Activated naive CD8-positive, alpha-beta T cell (primary cell): ENCODE measurements around the gene JAKMIP1.
A peak's percentile ranks its signal among the peaks of the same experiment; 100 is the strongest.

ENCODE experiments used
- H3K27ac Mint-ChIP-seq: one replicate; pipeline ENCODE4 v1.8.0; 2021; ENCODE audit warnings: mixed read lengths
- H3K27me3 Mint-ChIP-seq: one replicate; pipeline ENCODE4 v1.8.0; 2021; ENCODE audit warnings: mixed read lengths
- H3K36me3 Mint-ChIP-seq: one replicate; pipeline ENCODE4 v1.8.0; 2021; ENCODE audit warnings: mixed read lengths
- H3K4me1 Mint-ChIP-seq: one replicate; pipeline ENCODE4 v1.8.0; 2021; ENCODE audit warnings: low read depth, mixed read lengths
- H3K4me3 Mint-ChIP-seq: one replicate; pipeline ENCODE4 v1.8.0; 2021; ENCODE audit warnings: mild to moderate bottlenecking, mixed read lengths
- H3K9me3 Mint-ChIP-seq: one replicate; pipeline ENCODE4 v1.8.0; 2021; ENCODE audit warnings: low read depth, mixed read lengths

JAKMIP1 gene

GRCh38 chr4:6188687-6189305 lies 11.6 kb downstream of the JAKMIP1 start:
- H3K4me1 Mint-ChIP-seq = peaks cover under 1% of the 10 kb centered on the region
- no peaks in the 10 kb centered on the region for H3K36me3 Mint-ChIP-seq
- no peak overlapping the region for H3K27ac Mint-ChIP-seq
- H3K9me3 Mint-ChIP-seq = peaks cover 8% of the 10 kb centered on the region
- H3K4me3 Mint-ChIP-seq = no peak overlapping the region
- peaks cover 3% of the 10 kb centered on the region for H3K27me3 Mint-ChIP-seq

DNA sequence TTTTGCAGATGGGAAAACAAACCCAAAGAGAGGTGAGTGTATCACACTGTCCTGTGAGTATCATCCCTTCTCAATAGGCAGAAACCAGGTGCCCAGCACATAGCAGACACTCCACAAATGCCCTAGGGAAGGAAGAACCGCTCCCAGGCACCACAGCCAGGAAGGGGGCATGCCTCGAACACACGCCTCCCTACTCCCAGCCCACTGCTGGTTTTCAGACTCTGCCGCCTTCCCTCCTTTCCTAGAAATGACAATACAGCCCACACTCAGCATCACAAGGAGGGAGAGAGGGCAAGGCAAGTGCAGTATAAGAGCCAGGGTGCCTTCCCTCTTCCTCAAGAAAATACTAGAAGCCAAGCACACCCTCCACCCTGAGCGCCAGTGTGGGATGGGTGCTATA lies 16.2 kb downstream of the JAKMIP1 start:
- H3K9me3 Mint-ChIP-seq = peaks cover 8% of the 10 kb centered on the region
- no peaks in the 10 kb centered on the region for H3K27me3 Mint-ChIP-seq
- no peak overlapping the region for H3K27ac Mint-ChIP-seq
- H3K4me1 Mint-ChIP-seq = peaks cover 17% of the 10 kb centered on the region
- H3K4me3 Mint-ChIP-seq = no peak overlapping the region
- H3K36me3 Mint-ChIP-seq = no peaks in the 10 kb centered on the region

DNA sequence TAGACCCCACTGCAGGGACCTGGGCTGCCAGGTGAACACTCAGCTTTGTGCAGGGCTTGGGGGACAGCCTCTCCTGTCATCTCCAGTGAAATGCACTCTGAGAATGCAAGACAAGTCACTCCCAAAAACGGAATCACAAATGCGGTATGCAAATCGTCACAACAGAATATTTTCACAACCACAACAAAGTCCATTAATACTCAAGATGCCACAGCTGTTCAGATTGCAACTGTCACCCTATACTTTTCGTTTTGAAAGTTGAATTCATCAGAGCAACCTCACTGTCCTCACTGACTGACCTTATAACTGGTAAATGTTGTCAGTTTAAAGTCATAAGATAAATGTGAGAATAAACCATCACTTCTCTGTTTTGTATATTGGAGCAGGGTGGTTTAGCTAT lies 16.6 kb downstream of the JAKMIP1 start:
- H3K36me3 Mint-ChIP-seq = no peaks in the 10 kb centered on the region
- H3K4me3 Mint-ChIP-seq = no peak overlapping the region
- H3K9me3 Mint-ChIP-seq = peaks cover 11% of the 10 kb centered on the region
- H3K27ac Mint-ChIP-seq = no peak overlapping the region
- H3K27me3 Mint-ChIP-seq = peaks cover under 1% of the 10 kb centered on the region
- peaks cover 20% of the 10 kb centered on the region for H3K4me1 Mint-ChIP-seq

DNA sequence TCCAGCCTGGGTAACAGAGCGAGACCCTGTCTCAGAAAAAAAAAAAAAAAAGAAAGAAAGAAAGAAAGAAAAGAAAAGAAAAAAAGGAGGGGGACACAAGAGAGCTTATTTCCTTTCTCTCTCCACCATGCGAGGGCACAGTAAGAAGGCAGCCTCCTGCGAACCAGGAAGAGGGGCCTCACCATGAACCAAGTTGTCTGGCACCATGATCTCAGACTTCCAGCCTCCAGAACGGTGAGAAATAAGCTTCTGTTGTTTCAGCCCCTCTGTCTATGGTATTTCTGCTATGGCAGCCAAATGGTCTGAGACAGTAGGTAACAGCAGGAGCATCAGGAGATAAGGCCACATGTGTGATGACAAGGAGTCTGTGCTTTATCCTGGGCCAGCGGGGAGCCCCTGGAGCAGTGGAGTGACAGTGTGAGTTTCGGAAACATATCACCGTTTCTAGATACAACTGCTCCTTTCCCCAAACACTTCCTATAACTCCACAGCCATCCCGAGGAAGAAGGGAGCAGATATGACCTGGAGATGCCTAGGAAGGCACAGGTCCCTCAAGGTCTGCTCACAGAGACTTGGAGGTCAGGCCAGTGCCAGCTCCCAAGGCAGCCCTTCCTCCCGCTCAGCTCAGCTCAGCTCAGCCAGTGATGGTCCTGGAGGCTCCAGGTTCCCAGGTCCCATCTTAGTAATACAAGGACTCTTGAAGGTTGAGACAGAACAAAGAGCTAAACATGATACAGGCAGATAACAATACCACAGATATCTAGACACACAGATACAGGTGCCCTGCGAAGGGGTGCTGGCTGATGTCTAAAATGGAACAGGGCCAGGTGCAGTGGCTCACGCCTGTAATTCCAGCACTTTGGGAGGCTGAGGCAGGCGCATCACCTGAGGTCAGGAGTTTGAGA lies 17.7 kb downstream of the JAKMIP1 start:
- Mint-ChIP-seq H3K4me3 (no peak overlapping the region), H3K36me3 (no peaks in the 10 kb centered on the region), H3K9me3 (peaks cover 10% of the 10 kb centered on the region), H3K27me3 (peaks cover 2% of the 10 kb centered on the region), H3K4me1 (peaks cover 28% of the 10 kb centered on the region), H3K27ac (no peak overlapping the region)

GRCh38 chr4:6180841-6181631 lies 19.3 kb downstream of the JAKMIP1 start:
- H3K36me3 Mint-ChIP-seq = no peaks in the 10 kb centered on the region
- peaks cover 2% of the 10 kb centered on the region for H3K27me3 Mint-ChIP-seq
- no peak overlapping the region for H3K4me3 Mint-ChIP-seq
- H3K27ac Mint-ChIP-seq = peak overlapping the region; percentile 58
- peaks cover 28% of the 10 kb centered on the region for H3K4me1 Mint-ChIP-seq
- peaks cover 4% of the 10 kb centered on the region for H3K9me3 Mint-ChIP-seq

DNA sequence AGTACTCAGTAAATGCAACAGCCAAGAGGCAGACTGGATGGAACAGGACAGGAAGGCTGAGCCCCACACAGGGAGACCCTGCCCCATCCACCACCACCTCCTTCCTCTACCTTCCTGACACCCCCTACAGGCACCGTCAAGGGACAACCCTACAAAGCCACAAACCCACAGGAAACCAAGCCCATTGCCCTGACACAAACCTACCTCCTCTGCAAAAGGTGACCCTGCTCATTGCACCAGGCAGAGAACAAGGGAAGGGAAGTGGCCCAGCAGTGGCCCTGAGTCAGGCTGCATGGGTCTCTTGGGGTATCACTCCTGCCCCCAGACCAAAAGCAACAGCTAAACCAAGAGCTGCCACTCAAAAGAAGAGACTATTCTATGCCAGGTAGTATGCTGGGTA lies 21.0 kb downstream of the JAKMIP1 start:
- Mint-ChIP-seq H3K9me3 (peaks cover 4% of the 10 kb centered on the region), H3K4me1 (peaks cover 28% of the 10 kb centered on the region), H3K27ac (no peak overlapping the region), H3K27me3 (peaks cover 4% of the 10 kb centered on the region), H3K36me3 (no peaks in the 10 kb centered on the region), H3K4me3 (no peak overlapping the region)

DNA sequence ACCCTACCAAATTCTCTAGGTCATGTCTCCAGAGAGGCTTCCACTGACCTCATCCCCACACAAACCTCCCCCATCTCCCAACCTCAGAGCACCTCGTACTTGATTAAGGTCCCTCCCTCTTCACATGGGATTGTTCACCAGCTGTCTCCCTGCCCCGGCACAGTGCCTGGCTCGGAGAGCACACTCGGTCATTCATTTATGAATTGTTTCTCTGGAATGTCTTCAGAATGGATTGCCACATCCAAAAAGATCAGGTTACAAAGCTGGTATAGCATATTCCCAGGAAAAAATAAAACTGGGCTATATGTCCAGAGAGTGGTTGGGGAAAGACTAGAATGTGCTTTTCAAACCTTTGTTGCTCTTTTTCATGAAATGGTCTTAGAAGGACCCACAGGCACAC lies 21.6 kb downstream of the JAKMIP1 start:
- H3K4me3 Mint-ChIP-seq = no peak overlapping the region
- no peaks in the 10 kb centered on the region for H3K36me3 Mint-ChIP-seq
- peaks cover 4% of the 10 kb centered on the region for H3K27me3 Mint-ChIP-seq
- no peak overlapping the region for H3K27ac Mint-ChIP-seq
- peaks cover 27% of the 10 kb centered on the region for H3K4me1 Mint-ChIP-seq
- H3K9me3 Mint-ChIP-seq = peaks cover 4% of the 10 kb centered on the region

- Mint-ChIP-seq H3K9me3 (peaks cover 4% of the 10 kb centered on the region), H3K27ac (peak overlapping the region; percentile 51), H3K4me3 (no peak overlapping the region), H3K36me3 (no peaks in the 10 kb centered on the region), H3K4me1 (peaks cover 25% of the 10 kb centered on the region), H3K27me3 (peaks cover 4% of the 10 kb centered on the region)
These were observed 22.7 kb downstream of the JAKMIP1 start for GRCh38 chr4:6177587-6178197.

DNA sequence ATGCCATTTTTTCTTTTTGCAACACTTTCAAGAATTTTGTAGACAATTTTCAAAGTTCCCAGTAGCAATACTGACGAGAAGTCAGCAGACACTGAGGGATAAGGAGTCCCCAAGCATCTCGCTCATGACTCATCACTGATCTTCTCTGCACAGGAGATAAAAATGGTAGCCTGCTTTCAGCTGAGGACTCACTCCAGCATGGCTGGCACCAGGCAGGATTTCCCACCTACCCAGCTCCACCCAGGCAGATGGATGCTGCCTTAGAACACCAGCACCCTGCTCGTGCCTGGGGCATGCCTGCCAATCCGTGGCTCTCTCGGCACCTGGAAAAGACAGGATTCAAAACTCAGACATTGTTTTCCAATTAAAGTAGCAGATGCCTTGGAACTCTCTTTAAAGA lies 24.9 kb downstream of the JAKMIP1 start:
- no peak overlapping the region for H3K27ac Mint-ChIP-seq
- H3K36me3 Mint-ChIP-seq = no peaks in the 10 kb centered on the region
- H3K4me3 Mint-ChIP-seq = no peak overlapping the region
- peaks cover 16% of the 10 kb centered on the region for H3K4me1 Mint-ChIP-seq
- peaks cover 4% of the 10 kb centered on the region for H3K9me3 Mint-ChIP-seq
- H3K27me3 Mint-ChIP-seq = peaks cover 4% of the 10 kb centered on the region

- no peak overlapping the region for H3K27ac Mint-ChIP-seq
These were observed 27.5 kb downstream of the JAKMIP1 start for GRCh38 chr4:6172927-6173200.

GRCh38 chr4:6172093-6172926 lies 28.0 kb downstream of the JAKMIP1 start:
- Mint-ChIP-seq H3K27ac (no peak overlapping the region), H3K4me1 (no peaks in the 10 kb centered on the region), H3K36me3 (no peaks in the 10 kb centered on the region), H3K4me3 (no peak overlapping the region), H3K27me3 (peaks cover 5% of the 10 kb centered on the region), H3K9me3 (no peaks in the 10 kb centered on the region)

More at GRCh38 chr4:6172927-6173200, 27.5 kb downstream of the JAKMIP1 start:
- H3K9me3 Mint-ChIP-seq = no peaks in the 10 kb centered on the region
- no peak overlapping the region for H3K4me3 Mint-ChIP-seq
- no peaks in the 10 kb centered on the region for H3K4me1 Mint-ChIP-seq
- H3K27me3 Mint-ChIP-seq = peaks cover 5% of the 10 kb centered on the region
- H3K36me3 Mint-ChIP-seq = no peaks in the 10 kb centered on the region

DNA sequence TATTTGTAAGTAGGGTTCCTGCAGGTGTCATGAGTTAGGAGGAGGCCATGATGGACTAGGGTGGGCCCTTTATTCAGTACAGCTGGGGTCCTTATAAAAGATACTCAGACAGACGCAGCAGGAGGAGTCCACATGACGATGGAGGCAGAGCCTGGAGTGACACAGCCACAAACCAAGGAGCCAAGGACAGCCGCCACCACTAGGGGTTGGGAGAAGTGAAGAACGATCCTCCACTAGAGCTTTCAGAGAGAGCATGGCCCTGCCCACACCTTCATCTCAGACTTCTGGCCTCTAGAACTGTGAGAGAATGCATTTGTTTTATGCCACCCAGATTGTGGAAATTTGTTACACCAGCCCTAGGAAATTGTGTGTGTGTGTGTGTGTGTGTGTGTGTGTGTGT lies 31.1 kb downstream of the JAKMIP1 start:
- Mint-ChIP-seq H3K4me1 (no peaks in the 10 kb centered on the region), H3K27ac (no peak overlapping the region), H3K4me3 (no peak overlapping the region), H3K9me3 (no peaks in the 10 kb centered on the region), H3K36me3 (no peaks in the 10 kb centered on the region), H3K27me3 (peaks cover 2% of the 10 kb centered on the region)

GRCh38 chr4:6165766-6166165 lies 34.6 kb downstream of the JAKMIP1 start:
- H3K4me1 Mint-ChIP-seq = no peaks in the 10 kb centered on the region
- H3K36me3 Mint-ChIP-seq = no peaks in the 10 kb centered on the region
- no peaks in the 10 kb centered on the region for H3K9me3 Mint-ChIP-seq
- no peak overlapping the region for H3K27ac Mint-ChIP-seq
- peaks cover 2% of the 10 kb centered on the region for H3K27me3 Mint-ChIP-seq
- no peak overlapping the region for H3K4me3 Mint-ChIP-seq

DNA sequence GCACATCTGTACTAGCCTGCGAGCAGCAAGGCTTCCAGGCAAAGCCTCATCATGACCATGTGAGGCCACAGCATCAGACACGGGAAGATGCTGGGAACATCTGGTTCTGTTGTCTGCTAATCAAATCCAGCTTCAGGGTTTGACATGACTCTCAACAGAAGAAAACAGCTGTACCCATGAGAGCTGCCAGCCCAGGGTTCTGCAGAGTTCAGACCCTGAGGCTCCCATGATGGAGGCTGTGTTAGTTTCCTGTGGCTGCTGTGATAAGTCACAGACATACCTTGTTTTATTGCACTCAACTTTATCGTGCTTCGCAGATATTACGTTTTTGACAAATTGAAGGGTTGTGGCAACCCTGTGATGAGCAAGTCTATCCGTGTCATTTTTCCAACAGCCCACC lies 37.5 kb downstream of the JAKMIP1 start:
- Mint-ChIP-seq H3K4me3 (no peak overlapping the region), H3K36me3 (no peaks in the 10 kb centered on the region), H3K27me3 (peaks cover 1% of the 10 kb centered on the region), H3K27ac (no peak overlapping the region), H3K9me3 (no peaks in the 10 kb centered on the region), H3K4me1 (no peaks in the 10 kb centered on the region)
